GM18526 (cell line): ENCODE results near the gene PPP1R7.

Experiments used
- POLR2A ChIP-seq: IDR thresholded peaks from 3 replicates; pipeline ENCODE4 v1.6.1; 2011; ENCODE audit not compliant: insufficient read length; ENCODE audit errors: extremely low read depth

Gene PPP1R7

DNA sequence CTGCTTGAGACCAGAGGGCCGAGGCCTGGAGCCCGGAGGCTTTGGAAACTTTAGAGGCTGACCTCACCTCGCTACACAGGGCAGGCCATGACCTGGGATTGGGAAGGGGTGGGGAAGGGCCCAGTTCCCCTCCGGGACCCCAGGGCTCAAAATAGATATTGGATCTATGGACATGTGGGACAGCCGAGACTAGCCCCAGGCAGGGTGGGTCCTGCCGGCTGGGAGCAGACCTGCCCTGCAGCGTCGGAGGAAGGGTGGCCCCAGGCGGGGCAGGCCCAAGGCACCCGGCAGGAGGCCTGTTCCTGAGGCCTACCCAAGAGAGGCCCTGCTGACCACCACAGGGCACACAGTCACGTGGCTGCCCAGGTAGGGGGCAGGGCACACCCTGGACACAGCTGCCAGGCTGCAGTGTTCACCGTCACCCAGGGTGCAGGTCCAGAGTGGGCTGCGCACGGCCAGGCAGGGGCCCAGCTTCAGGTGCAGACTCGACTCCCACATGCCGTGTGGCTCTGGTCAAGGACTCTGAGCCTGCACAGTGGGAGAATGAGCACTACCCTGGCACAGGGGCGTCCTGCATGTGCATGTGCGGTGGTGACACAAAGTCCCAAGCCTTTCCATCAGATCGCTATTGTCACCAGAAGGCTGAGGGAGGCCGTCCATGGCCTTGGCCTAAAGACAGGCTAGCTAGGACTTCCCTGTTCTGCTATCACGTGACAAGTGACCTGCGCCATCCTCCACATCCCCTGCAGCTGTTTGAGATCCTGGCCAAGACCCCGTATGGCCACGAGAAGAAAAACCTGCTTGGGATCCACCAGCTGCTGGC lies 51.4 kb downstream of the PPP1R7 start:
- no peak for TF ChIP-seq POLR2A

DNA sequence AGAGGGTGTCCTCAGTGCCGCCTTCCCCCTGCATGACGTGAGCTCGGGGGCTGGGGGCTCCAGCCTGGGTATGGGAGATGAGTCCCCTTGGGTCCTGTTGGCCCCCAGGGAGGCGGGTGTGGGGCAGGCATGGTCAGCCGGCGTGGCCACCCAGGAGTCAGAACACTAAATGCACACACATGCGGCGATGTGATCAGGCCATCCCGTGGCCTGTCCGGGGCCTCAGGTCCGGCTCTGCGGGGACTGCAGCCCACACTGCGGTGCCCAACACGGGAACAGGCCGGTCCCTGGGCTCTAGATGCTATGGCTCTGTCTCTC lies 52.0 kb downstream of the PPP1R7 start:
- no peak for TF ChIP-seq POLR2A

DNA sequence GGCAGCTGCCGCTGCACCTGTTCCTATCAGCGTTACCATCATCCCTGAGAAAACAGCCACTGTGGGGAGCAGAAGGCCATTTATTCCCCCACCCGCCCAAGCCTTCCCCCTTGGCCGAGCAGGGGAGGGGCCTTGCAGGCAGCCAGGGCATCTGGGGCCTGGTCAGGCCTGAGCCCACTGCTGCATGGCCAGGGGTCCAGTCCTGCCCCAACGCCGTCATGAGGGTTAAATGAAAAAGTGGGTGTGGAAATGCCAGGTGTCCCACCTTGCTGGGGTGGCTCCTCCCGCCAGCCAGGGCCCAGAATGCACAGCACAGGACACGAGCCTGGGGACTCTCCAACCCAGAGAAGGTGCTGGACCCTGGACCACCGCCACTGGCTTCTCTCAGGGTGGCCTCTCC lies 52.4 kb downstream of the PPP1R7 start:
- TF ChIP-seq POLR2A, result no peak

DNA sequence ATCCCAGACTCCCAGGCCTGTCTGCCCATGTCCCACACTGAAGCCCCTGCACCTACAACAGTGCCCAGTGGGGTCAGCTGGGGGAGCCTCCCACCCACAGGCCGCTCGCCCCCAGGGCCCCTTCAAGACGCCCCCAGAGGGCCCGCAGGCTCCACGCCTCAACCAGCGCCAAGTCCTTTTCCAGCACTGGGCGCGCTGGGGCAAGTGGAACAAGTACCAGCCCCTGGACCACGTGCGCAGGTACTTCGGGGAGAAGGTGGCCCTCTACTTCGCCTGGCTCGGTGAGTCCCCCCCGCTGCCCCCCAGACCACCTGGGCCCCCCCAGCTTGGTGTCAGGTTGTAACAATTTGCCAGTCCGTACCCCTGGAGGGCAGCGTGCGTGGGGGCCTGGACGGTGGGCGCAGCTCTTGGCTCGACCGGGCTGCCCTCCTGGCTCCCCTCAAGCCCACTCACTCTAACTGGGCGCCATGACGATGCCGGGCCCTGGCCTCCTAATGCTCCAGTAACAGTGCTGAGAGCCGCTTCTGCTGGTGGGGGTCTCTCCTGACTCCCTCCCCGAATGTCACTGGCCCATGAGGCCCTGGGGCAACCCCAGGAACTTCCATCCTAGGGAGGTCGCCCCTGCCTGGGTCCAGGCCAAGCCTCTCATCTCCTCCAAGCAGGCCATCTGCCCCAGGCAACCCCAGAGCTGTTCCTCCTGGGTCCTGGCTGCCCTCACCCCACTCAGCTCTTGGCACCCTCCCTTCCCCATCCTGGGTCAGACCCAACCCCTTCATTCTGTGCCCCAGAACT lies 53.1 kb downstream of the PPP1R7 start:
- no peak for TF ChIP-seq POLR2A

DNA sequence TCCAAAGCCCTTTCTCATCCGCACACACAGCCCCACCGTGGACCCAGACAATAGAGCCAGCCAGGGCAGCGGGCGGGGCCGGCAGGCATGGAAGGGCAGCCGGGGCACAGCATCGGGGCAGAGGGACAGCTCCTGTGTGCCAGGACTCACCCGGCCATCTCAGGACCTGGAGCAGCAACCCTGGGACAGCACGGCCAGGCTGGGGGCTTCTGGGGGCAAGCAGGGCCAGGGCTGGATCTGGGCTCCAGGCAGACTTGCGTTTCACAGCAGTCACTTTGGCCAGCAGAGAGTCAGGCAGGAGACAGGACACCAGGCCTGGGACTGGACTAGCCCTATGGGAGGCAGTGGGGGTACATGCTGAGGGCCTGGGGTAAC lies 53.7 kb downstream of the PPP1R7 start:
- TF ChIP-seq POLR2A, result no peak

DNA sequence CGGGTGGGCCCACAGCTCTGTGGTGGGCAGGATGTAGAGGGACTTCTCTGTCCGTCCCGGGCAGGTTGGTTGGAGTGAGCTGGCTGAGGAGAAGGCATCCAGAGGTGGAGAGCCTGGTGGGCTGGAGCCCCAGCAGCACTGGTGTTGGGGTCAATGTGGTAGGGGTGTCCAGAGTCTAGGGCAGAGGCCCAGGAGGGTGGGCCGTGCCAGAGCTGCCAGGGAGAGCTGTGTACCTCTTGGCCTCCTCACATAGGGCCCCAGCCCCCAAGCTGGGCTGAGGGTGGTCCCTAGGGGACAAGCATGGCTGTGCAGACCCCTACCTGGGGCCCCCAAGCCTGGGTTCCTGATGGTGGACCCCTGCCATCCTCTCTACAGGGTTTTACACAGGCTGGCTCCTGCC lies 54.2 kb downstream of the PPP1R7 start:
- TF ChIP-seq POLR2A, result no peak

DNA sequence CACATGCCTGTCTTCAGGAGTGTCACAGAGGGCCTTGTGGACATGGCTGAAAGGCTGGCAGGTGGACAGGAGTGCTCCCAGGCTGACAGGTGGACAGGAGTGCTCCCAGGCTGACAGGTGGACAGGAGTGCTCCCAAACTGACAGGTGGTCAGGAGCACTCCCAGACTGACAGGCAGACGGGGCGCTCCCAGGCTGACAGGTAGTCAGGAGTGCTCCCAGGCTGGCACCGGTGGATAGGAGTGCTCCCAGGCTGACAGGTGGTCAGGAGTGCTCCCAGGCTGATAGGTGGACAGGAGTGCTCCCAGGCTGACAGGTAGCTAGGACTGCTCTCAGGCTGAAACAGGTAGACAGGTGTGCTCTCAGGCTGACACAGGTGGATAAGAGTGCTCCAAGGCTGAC lies 54.8 kb downstream of the PPP1R7 start:
- TF ChIP-seq POLR2A, result no peak

DNA sequence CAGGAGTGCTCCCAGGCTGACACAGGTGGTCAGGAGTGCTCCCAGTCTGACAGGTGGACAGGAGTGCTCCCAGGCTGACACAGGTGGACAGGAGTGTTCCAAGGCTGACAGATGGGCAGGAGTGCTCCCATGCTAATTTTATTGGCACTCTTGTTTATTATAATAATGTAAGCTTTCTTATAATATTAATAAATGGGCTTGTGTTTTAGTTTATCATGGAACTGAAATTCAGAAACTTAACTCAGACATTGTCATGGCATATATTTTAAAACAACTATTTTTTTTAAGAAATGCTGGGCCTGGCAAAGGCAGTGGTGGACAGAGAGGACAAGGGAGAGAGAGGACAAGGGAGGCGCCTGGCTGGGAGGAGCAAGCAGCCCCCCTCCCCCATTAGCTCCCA lies 56.9 kb downstream of the PPP1R7 start:
- TF ChIP-seq POLR2A, result no peak

DNA sequence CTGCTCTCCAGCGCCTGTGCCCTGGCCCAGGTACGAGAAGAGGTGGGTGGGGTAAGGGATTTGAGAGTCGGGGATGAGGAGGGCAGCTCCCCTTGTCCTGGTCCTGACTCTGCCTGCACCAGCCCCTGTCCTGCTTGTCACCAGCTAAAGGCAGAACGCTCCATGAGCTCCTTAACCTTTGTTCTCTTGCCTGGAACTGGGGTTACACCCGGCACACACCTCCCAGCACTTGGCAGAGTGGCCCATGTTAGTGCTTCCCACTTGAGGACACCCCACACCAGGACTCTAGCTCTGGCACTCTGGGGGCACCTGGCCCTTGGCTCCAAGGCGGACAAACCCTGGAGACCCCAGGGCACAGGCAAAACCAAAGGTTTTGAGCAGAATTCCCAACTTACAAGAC lies 57.4 kb downstream of the PPP1R7 start:
- no peak for TF ChIP-seq POLR2A

DNA sequence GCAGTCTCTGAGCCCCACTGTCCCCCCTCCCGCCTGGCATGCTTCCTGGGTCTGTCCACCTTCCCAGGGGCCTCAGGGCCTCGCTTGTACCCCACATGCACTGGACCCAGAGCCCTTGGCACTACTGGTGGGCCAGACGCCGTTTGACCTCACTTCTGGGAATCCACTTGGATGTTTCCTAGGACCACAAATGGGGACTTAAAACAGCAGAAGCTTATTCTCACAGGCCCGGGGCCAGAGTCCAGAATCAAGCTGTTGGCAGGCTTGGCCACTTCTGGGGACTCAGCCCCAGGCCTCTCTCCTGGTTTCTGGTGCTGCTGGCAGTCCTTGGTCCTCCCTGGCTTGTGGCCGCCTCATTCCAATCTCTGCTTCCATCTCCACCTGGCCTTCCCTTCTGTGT lies 57.8 kb downstream of the PPP1R7 start:
- no peak for TF ChIP-seq POLR2A

DNA sequence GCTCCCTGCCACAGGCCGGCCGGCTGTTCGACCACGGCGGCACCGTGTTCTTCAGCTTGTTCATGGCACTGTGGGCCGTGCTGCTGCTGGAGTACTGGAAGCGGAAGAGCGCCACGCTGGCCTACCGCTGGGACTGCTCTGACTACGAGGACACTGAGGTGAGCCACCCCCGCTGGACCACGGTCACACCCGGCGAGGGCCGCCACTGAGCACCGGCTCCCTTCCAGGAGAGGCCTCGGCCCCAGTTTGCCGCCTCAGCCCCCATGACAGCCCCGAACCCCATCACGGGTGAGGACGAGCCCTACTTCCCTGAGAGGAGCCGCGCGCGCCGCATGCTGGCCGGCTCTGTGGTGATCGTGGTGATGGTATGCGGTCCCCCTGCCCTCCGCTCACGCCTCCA lies 59.0 kb downstream of the PPP1R7 start:
- no peak for TF ChIP-seq POLR2A

DNA sequence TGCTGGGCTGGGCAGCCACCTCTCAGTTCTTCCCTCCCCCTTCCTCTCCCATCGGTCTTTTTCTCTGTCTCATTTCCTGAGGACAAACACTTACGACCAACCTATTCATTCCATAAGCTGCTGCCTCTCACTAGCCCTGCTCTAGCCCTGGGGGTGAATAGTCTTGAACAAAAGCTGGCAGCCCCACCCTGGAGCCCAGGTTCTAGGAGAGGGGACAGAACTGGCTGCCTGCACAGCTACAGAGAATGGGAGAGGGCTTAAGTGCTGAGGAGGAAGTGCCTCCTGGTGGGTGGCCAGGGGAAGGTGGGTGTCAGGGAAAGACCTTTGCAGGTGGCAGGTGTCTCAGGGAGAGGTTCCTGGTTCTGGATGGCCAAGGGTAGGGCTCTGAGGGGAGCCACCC lies 61.0 kb downstream of the PPP1R7 start:
- TF ChIP-seq POLR2A, result no peak

DNA sequence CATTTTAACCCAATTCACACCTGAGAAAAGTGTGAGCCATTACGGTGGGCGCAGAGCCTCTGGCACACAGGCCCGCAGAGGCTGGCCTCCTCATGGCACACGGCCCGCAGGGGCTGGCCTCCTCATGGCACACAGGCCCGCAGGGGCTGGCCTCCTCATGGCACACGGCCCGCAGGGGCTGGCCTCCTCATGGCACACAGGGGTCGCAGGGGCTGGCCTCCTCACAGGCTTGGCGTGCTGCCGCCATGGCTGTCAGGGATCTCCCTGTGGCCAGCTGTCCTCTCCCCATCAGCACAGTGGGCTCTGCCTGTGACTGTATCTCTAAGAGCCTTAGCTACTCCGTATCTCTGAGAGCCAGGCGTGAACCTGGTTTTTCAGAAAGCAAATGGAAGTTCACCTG lies 62.8 kb downstream of the PPP1R7 start:
- TF ChIP-seq POLR2A, result no peak

DNA sequence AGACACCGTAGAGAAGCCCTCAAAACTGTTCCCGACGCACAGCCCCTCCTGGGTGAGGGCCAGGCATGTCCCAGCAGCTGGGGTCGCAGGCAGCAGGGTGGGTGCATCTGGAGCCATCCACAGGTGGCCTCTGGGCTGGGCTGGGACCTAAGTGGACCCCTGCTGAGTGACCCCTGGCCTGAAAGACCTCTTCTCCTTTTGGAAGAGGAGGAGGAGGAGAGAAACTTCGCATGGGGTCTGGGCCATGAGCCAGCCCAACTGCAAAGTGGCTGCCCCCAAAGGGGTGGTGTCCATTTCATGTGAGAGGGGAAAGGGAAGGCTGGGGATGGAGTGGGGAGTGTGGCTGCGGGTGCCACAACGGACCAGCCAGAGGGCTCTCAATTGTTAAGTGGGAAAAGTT lies 63.3 kb downstream of the PPP1R7 start:
- no peak for TF ChIP-seq POLR2A

DNA sequence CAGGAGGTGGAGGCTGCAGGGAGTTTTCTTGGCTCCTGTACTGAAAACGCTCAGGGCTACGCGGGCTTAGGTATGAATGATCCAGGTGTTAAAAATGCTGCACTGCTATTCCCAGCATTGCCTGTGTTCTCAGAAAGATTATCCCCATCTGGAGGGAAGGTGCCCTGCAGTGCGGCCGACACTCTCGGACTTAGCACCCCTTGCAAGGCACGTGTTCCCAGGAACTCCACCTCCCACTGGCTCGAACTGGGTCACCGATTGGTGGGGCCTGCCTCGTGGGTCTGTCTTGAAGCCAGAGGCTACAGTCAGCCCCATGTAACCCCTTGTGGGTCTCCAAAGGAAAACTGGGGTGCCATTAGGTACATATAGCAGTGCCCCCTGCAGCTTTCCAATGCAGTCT lies 63.9 kb downstream of the PPP1R7 start:
- TF ChIP-seq POLR2A, result no peak

DNA sequence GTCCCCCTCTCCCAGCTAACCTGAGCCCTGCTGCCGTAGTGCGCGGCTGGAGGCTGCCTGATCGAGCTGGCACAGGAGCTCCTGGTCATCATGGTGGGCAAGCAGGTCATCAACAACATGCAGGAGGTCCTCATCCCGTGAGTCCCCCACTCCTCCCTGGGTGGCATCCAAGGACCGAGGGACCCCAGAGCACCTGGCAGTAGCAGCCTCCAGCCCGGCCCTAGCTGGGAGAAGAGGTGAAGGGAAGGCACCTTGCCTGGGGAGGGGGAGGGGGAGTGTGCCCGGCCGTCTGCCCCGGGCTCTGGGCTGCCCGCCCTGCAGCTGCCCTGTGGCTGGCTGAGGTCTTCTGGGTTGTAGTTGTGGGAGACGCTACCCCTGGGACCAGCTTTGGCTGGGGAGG lies 64.5 kb downstream of the PPP1R7 start:
- no peak for TF ChIP-seq POLR2A

DNA sequence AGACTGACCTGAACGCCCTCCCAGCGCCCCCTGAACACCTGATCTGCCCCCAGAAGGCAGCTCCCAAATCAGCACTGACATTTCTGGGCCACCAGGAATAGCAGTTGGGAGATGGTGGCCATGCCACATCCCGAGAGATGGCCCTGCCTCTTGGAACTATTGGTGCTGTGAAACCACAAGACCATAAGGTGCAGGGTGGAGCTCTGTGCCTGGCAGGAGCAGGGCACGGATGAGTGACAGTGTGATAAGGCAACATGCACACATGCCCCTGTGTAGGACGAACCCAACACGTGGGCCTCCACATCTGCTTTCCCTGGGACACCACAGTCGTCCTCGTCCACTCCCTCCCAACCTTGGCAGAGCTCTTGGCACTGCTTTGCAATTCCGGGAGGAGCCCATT lies 65.2 kb downstream of the PPP1R7 start:
- TF ChIP-seq POLR2A, result no peak

DNA sequence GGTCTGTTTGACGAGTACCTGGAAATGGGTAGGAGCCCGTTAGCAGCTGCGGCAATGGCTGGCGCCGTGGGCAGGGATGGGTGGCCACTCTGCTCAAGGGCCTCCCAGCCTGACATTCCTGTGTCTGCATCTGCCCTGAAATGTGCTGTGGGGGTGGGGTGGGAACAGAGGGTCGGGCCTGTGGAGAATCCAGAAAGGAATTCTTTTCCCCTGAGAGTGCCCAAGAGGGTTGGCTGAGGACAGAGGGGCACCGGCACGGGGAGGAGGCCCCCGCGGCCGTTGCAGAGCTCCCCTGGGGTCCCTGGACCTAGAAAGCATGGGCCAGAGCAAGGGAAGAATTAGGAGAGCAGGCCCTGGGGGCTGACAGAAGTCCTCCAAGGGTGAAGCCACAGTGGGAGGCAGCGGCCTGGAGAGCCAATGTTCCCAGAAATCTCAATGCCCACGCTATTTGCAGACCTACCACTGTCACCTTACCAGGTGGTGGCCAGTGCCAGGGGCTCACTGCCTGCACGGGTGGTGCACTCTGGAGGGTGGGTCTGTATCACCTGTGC lies 66.0 kb downstream of the PPP1R7 start:
- no peak for TF ChIP-seq POLR2A
